HepG2 (cell line): ENCODE measurements around the gene KRTAP10-5. TPM values are rescaled to one million over a fixed set of nuclear protein-coding genes. Genes with fewer than 3 reads are reported as not detected.

Source experiments
- ATAC-seq: fragments of 200-7000 bp; cut with Tn5 transposase; 3 replicates; pipeline ENCODE4 v1.9.1; 2020; ENCODE audit warnings: mild to moderate bottlenecking, moderate library complexity
- BruUV-seq: library from RNA; stranded (reverse); fragments of 400-500 nt; replicated peaks from 2 replicates; lab custom pipeline; 2021; lab: Mats Ljungman, UMichigan
- CTCF ChIA-PET: fragments of 300-600 bp; formaldehyde crosslinking; extraction: SDS; loops from one replicate; lab custom pipeline; 2021; ENCODE audit warnings: low total read pairs, inconsistent platforms, low intra/inter-chr PET ratio; lab: Yijun Ruan, JAX
- POLR2A ChIA-PET: fragments of 350-600 bp; sonication (Branson Sonifier 250); formaldehyde crosslinking; loops from one replicate; lab custom pipeline; 2020; ENCODE audit warnings: antibody characterized with exemption, inconsistent platforms; lab: Yijun Ruan, JAX
- DNase-seq: peaks from one replicate; pipeline ENCODE4 v3.0.0-alpha.2; 2015; ENCODE audit warnings: low spot score
- FAIRE-seq: peaks from 3 replicates; lab custom pipeline; 2011; peaks lifted over from hg19 to GRCh38; lab: Jason Lieb, UNC
- H2AFZ ChIP-seq: one replicate; pipeline ENCODE4 v1.6.1; 2011; ENCODE audit warnings: low read length, inconsistent platforms
- H3K27ac ChIP-seq: fragments of 300-600 bp; 3 replicates; pipeline ENCODE4 v1.8.0; 2011; ENCODE audit warnings: mixed run types, mild to moderate bottlenecking, mixed read lengths, low read length, inconsistent platforms; ENCODE audit not compliant: insufficient read depth; ENCODE audit errors: extremely low read length
- H3K27me3 ChIP-seq, 2 experiments: fragments of 200-600 bp in 1 of 2; 2 replicates in 1 of 2; 3 replicates in 1 of 2; pipeline versions ENCODE4 v1.6.0 to v1.8.0; 2011; ENCODE audit warnings: low read length in 2 of 2, mild to moderate bottlenecking in 2 of 2, moderate library complexity in 2 of 2, inconsistent platforms in 1 of 2; ENCODE audit not compliant: insufficient read depth in 2 of 2, control insufficient read depth in 1 of 2
- H3K36me3 ChIP-seq, 2 experiments: fragments of 200-600 bp in 1 of 2; replicated peaks in 1 of 2; 2 replicates in 1 of 2; 3 replicates in 1 of 2; pipeline versions ENCODE4 v1.5.1 to v1.8.0; 2011; ENCODE audit warnings: low read length in 2 of 2, inconsistent platforms in 1 of 2; ENCODE audit not compliant: insufficient read depth in 2 of 2, control insufficient read depth in 1 of 2
- H3K4me1 ChIP-seq: 2 replicates; pipeline ENCODE4 v1.5.1; 2012; ENCODE audit warnings: low read length, inconsistent platforms; ENCODE audit not compliant: insufficient read depth
- H3K4me2 ChIP-seq: 2 replicates; pipeline ENCODE4 v1.6.0; 2011; ENCODE audit warnings: low read depth, low read length, inconsistent platforms
- H3K4me3 ChIP-seq, 3 experiments: fragments of 200-600 bp in 1 of 3; sonication (generic), shearing (Covaris generic) in 1 of 3; replicated peaks in 1 of 3; 2 replicates each; pipeline ENCODE4 v1.5.1; 2011 to 2016; ENCODE audit warnings: low read length in 3 of 3, inconsistent platforms in 2 of 3, low read depth in 2 of 3, mild to moderate bottlenecking in 2 of 3, control low read depth in 1 of 3, mixed read lengths in 1 of 3; ENCODE audit not compliant: insufficient read depth in 1 of 3
- H3K79me2 ChIP-seq: one replicate; pipeline ENCODE4 v1.6.1; 2011; ENCODE audit warnings: low read length, inconsistent platforms; ENCODE audit not compliant: insufficient read depth
- H3K9ac ChIP-seq: 2 replicates; pipeline ENCODE4 v1.6.0; 2011; ENCODE audit warnings: mild to moderate bottlenecking, low read depth, low read length, inconsistent platforms; ENCODE audit not compliant: insufficient read depth
- H3K9me3 ChIP-seq: 2 replicates; pipeline ENCODE4 v1.5.1; 2012; ENCODE audit warnings: mild to moderate bottlenecking, low read length
- H4K20me1 ChIP-seq: 2 replicates; pipeline ENCODE4 v1.6.0; 2011; ENCODE audit warnings: inconsistent platforms, mild to moderate bottlenecking, low read length, moderate library complexity; ENCODE audit not compliant: insufficient read depth
- MTA1 ChIP-seq: sonication (generic); formaldehyde crosslinking; IDR thresholded peaks from 2 replicates; pipeline ENCODE4 v1.4.0; 2020; ENCODE audit warnings: missing genetic modification reagents, mild to moderate bottlenecking, borderline replicate concordance
- ZBTB40 ChIP-seq, 2 experiments: fragments of 450-650 bp in 1 of 2; sonication (generic) in 1 of 2; formaldehyde crosslinking in 1 of 2; IDR thresholded peaks; 2 replicates each; pipeline versions ENCODE4 v1.6.1 to v1.8.0; 2016 to 2022; ENCODE audit warnings: antibody characterized with exemption in 1 of 2, mild to moderate bottlenecking in 1 of 2, missing genetic modification reagents in 1 of 2
- ZNF296 ChIP-seq: sonication (generic); formaldehyde crosslinking; conservative IDR thresholded peaks from 2 replicates; pipeline ENCODE4 v1.5.0; 2020; ENCODE audit warnings: mild to moderate bottlenecking, missing genetic modification reagents
- WGBS: methylation state at CpG from one replicate; pipeline ENCODE4 v1.1.6; 2017; ENCODE audit warnings: low lambda C conversion rate; 5-methylcytosine and 5-hydroxymethylcytosine counted together
- in situ Hi-C: cut with HindIII; loops from 2 replicates; pipeline ENCODE4 v1.10.0; 2017; ENCODE audit warnings: low pct_unique_long_range_greater_than_20kb; ENCODE audit not compliant: extremely low pct_ligation_motif_present
- intact Hi-C: fragments of 100-400 bp; cut with micrococcal nuclease; formaldehyde crosslinking; loops from one replicate; pipeline ENCODE4 v1.10.0; 2022; ENCODE audit not compliant: unreplicated experiment
- polyA plus RNA-seq, 8 experiments: library from polyadenylated mRNA; depleted of rRNA in 3 of 8; stranded (reverse) in 7 of 8; unstranded in 1 of 8; fragments of >200 nt; fragmentation: Illumina TruSeq in 4 of 8; extraction: Trizol in 4 of 8; gene quantifications; 2 replicates each; pipeline versions ENCODE4 v1.2.1 to v1.2.3, GENCODE V29; 2011 to 2016; ENCODE audit warnings: low read depth in 4 of 8, missing spikeins in 1 of 8, mixed read lengths in 1 of 8; ENCODE audit not compliant: insufficient read depth in 1 of 8
- total RNA-seq, 5 experiments: library from RNA; depleted of rRNA; stranded (reverse); fragments of >200 nt; fragmentation: Illumina TruSeq; extraction: Trizol; gene quantifications; 2 replicates each; pipeline ENCODE4 v1.2.3, GENCODE V29; 2016; ENCODE audit warnings: low read depth in 1 of 5

The KRTAP10-5 gene
- total and polyA plus RNA-seq, 2 of the 13 experiments (the other 11 are each of a cell fraction or from before 2014, with no cell fraction given), result not detected

GRCh38 chr21:44590311-44590721 is 9.9 kb upstream of the KRTAP10-5 start:
- 33% methylated on average over 3 of the region's 10 CpGs for WGBS
- no peak for TF ChIP-seq ZNF296 (CRISPR knock-in tag)
- TF ChIP-seq MTA1 (CRISPR knock-in tag), result peak; percentile 16; the same call in 1 of the 2 replicates
- TF ChIP-seq ZBTB40 (IDR thresholded peaks at IDR 0.05), result no peak
- TF ChIP-seq ZBTB40 (CRISPR knock-in tag; IDR thresholded peaks at IDR 0.05), result no peak
- intact Hi-C loops, result no loop called here
- H3K9ac ChIP-seq, result no peak overlapping the region
- H3K27ac ChIP-seq, result no peak overlapping the region
- H3K4me1 ChIP-seq, result peaks cover 48% of the 10 kb centered on the region
- no peaks in the 10 kb centered on the region for H3K36me3 ChIP-seq
- H2AFZ ChIP-seq, result no peak overlapping the region
- BruUV-seq, result no TSS peak
- DNase-seq, result no peak
- CTCF ChIA-PET, result no interaction called here
- POLR2A ChIA-PET, result no interaction called here
- H3K4me2 ChIP-seq, result peak overlapping the region; percentile 36; the same call in 1 of the 2 replicates
- ATAC-seq, result no peak
- peaks cover 0 to 5% of the 10 kb centered on the region in 2 experiments; a peak in 1 of 5 replicates for H3K27me3 ChIP-seq
- in situ Hi-C loops, result no loop called here
- FAIRE-seq, result no peak
- no peaks in the 10 kb centered on the region for H4K20me1 ChIP-seq
- H3K4me3 ChIP-seq, result no peak overlapping the region; a peak in 1 of 6 replicates
- no peaks in the 10 kb centered on the region for H3K79me2 ChIP-seq
- H3K9me3 ChIP-seq, result no peaks in the 10 kb centered on the region
